HG03575 (cell line): ENCODE results near the gene RNGTT.

Experiments used
- ATAC-seq: cut with Tn5 transposase; IDR thresholded peaks from one replicate; pipeline ENCODE4 v1.9.1; 2021; ENCODE audit not compliant: unreplicated experiment, insufficient number of reproducible peaks, low FRiP score; ENCODE audit errors: extremely low read depth

Gene RNGTT

GRCh38 chr6:88586371-88587149 is 376.9 kb downstream of the RNGTT start:
- ATAC-seq, result no peak

- ATAC-seq, result no peak
Observed at GRCh38 chr6:88585276-88585692, 378.1 kb downstream of the RNGTT start.

DNA sequence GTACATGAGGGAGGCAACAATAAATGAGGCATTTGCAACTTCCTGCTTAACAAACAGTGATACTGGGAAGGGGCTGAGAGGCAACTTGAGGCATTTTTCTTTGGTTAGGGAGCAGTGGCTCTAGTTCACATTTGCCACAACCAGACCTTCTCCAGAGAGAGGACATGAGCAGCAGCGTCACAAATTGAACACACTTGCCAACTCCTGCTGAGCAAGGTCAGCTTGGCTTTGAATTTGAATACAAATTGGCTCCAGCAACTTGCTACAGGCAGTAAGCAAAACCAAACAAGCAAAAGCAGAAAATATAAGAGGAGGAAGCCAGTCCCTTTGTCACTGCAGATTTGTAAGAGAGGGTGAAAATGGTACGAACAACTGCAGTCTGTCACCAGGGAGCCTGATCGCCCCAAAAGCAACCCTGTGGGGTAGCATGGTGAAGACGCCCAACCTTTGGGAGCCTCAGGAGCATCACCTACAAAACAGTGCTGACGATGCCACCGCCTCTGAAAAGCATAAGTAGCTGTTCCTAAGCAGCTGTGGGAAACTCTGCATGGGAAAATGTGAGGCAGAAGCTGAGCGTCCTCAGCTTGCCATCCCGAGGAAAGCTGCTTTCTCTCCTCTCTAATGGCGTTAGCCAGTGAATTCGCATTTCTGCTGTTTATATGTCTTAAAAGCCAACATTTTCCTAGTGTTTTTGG is 378.7 kb downstream of the RNGTT start:
- no peak for ATAC-seq

- no peak for ATAC-seq
Observed at GRCh38 chr6:88577461-88577860, 386.0 kb downstream of the RNGTT start.

DNA sequence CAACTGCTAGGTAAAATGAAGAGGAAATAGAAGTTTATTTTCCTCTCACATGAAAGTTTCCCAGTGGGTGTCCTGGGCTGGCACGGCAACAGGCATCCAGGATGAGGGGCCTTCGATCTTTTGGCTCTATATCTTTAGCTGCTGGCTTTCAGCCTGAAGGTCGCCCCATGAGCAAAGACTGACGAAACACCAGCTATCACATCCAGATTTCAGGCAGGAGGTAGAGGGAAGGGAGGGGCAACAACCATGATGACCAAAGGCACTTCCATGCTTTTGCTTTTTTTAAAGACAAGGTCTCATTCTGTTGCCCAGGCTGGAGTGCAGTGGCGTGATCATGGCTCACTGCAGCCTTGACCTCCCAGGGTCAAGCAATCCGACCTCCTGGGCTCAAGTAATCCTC is 387.9 kb downstream of the RNGTT start:
- ATAC-seq, result no peak

- no peak for ATAC-seq
Observed at GRCh38 chr6:88574651-88575050, 388.8 kb downstream of the RNGTT start.

- no peak for ATAC-seq
Observed at GRCh38 chr6:88574031-88574430, 389.4 kb downstream of the RNGTT start.

- ATAC-seq, result no peak
Observed at GRCh38 chr6:88573561-88573960, 389.9 kb downstream of the RNGTT start.

DNA sequence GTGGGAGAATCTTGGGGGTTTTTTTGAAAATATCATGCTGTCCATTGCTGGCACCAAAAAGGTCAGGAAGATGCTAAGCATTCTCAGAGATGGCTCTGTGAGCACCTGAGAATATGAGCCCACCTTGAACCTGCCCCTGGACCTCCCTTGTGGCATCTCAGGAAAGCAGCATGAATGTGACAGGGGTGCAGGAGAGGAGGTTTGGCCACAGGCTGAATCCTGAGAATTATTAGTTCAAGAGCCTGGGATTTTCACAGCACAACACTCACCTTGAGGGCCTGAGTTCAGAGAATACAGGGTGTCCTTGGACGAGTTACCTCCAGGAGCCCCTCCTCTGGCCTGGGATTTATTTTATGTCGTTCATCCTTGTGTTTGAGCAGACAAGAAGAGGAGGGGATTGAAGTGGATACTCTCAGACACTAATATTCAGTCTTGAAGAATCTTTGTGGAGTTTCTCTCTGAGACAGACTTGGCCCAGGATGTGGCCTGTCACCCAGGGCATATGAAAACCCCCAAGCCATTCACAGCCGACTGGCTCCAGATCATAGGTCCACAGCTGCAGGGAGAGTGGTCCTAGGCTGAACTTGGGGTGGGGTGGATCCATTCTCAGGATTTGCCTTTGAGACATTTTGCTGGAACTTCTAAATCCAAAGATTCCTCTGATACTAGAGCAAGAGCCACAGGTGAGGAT is 390.8 kb downstream of the RNGTT start:
- no peak for ATAC-seq

GRCh38 chr6:88569959-88570358 is 393.5 kb downstream of the RNGTT start:
- ATAC-seq, result no peak

- ATAC-seq, result no peak
Observed at GRCh38 chr6:88567696-88568095, 395.7 kb downstream of the RNGTT start.

DNA sequence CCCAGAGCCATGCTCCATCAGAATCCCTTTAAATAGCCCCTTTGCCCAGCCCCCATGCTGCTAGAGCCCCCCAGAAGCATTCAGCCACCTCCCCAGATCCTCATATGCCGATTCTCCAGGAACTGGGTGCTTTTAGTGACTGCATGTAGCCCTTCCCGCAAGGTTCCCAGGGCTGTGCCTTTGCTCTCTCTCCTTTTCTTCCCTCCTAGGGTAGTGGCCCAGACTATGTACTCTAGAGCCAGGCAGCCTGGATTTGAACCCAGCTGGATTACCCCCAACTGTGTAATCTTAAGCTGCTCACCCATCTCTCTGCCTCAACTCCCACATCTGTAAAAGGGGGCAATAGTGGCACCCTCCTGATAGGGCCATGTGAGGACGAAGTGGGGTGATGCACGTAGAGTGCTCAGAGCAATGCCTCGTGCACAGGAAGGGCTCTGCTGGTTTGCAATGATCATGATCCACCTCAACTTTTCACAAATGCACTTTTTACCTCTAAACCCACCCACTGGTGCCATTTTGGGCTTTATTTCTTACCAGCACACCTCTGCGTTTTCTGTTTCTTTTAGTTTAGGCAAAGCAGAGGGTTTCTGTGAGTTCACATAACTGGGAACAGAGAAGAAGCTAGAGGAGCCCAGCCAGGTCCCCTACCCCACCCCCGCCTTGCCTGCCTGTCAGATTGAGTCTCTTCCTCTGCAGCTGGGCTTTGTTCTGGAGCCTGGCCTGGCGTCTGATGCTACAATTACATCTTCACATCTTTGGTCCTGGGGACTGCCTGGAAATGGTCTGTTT is 396.5 kb downstream of the RNGTT start:
- no peak for ATAC-seq

DNA sequence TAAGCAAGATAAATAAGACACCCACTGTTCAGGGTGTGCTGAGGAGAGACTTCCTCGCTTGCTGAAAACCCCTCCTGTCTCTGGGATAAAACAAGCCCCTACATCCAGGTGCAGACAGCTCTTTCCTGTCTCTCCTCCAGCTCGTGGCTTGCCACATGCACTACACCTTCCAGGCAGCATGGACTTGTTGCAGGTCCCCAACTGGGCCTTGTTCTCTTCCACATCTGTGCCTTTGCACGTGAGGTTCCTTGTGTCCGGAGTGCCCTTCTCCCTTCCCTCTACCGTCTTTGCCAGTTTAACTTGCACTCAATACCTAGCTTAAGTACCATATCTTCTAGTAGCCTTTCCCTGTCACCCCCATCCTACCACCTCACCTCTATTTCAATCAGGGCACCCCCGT is 397.6 kb downstream of the RNGTT start:
- no peak for ATAC-seq

DNA sequence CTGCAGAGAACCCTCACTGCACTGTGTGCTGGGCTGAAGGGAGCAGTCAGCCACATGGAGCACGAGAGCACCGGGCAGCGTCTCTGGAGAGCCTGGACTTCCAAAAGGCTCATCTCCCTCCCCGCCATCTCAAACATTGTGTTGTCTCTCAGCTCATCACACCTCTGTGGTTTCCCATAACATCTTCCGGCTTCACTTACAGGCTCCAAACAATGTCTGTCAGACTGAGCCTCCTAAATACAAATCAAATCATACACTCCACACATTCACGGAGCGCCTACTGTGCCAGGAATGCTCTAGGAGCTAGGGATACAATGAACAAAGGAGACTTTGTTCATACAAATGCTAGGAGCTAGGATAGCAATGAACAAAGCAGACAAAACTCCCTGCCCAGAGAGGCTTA is 398.0 kb downstream of the RNGTT start:
- no peak for ATAC-seq

DNA sequence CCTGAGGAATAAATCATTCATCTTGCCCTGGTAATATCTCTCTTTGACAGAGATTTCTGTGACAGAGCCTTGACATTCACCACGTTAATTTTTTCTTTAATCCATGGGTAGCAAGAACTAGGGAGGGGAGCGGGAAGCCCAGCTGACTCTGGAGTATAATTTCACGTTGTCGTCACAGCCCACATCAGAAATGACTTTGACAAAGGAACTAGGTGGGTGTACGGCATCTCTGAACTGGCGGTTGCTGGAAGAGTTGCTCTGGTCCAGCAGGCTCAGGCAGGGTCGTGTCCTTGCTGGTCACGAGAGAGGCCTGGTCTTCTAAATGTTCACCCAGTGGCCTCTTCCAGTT is 400.2 kb downstream of the RNGTT start:
- no peak for ATAC-seq

GRCh38 chr6:88562353-88563276 is 400.8 kb downstream of the RNGTT start:
- ATAC-seq, result no peak

DNA sequence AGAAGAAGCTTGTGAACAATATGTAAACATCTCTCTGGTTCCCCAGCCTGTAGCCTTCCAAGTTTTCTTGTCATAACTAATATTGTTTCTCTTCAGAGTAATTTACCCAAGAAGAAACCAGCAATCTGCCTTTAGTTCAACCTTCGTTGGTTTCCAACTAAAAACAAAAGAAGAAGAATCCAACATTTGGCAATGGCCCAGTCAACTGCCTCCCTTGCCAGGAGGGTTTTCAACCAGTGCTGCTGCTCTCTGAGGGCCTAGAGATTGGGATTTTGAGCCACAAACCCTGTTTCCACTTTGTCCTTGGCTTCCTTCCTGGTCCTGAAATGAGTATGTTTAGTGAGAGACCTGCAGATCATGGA is 401.5 kb downstream of the RNGTT start:
- no peak for ATAC-seq
